Stimulated activated naive CD4-positive, alpha-beta T cell treated with Interleukin-2 at 50 U/mL for 16 hours (primary cell): ENCODE measurements around the gene KCNH1.
"Not testable (repeated sequence)": the region's sequence is repeated elsewhere in the genome, so short reads cannot be mapped to it uniquely, and the experiment has no call there.

Experiments used
- DNase-seq: peaks from one replicate; lab custom pipeline; 2025; lab: John Stamatoyannopoulos, UW

Gene KCNH1

DNA sequence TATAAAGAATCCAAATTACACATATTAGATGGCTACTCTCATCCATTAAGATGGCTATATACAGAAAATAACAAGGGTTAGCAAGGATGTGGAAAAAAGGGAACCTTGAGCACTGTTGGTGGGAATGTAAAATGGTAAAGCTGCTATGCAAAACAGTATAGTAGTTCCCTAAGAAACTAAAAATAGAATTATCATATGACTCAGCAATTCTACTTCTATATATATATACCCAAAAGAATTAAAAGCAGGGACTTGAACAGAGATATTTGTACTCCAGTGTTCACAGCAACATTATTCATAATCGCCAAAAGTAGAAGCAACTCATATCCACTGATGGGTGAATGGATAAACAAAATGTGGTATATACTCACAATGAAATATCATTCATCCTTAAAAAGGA lies 126.1 kb downstream of the KCNH1 start:
- no peak for DNase-seq

DNA sequence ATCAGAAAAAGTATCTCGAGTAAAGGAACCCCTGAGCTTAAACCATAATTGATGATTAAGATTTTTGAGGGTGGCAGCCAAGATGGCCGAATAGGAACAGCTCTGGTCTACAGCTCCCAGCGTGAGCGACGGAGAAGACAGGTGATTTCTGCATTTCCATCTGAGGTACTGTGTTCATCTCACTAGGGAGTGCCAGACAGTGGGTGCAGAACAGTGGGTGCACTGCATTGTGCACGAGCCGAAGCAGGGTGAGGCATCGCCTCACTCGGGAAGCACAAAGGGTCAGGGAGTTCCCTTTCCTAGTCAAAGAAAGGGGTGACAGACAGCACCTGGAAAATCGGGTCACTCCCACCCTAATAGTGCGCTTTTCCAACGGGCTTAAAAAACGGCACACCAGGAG lies 138.0 kb downstream of the KCNH1 start:
- DNase-seq = not testable (repeated sequence)

DNA sequence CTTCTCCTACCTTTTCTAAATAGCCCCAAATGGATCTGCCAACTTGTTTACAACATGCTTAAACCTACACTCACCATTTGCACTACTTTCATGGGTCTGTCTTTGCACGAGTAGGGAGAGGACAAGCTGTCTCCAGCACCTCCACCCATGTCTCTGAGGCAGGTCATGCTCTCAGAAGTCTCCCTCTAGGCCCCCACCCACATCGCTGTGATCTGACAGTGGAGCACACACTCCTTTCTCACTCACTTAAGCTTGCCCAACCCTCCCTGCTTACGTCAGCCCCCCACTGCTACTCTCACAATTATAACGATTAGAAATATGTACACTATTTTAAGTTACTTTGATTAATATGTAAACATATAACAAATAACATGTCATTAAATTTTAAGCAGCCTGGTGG lies 141.1 kb downstream of the KCNH1 start:
- no peak for DNase-seq

DNA sequence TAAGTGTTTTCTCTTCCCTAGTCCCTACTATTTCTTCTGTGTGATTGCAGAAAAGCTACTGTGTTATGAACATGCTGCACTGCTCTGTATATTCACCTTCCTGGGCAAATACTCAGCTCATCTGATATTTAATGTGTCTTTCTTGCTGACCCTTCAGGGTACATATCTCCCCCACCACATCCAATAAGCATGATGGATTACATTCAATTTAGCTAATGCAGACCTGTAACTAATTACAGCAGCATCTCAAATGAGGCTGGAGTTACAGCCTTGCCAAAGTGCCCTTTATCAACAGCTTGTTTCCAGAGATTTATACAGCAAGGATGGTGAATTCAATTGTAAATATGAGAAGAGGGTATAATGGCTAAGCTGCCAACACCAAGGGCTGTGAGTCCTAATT lies 144.0 kb downstream of the KCNH1 start:
- DNase-seq = no peak

DNA sequence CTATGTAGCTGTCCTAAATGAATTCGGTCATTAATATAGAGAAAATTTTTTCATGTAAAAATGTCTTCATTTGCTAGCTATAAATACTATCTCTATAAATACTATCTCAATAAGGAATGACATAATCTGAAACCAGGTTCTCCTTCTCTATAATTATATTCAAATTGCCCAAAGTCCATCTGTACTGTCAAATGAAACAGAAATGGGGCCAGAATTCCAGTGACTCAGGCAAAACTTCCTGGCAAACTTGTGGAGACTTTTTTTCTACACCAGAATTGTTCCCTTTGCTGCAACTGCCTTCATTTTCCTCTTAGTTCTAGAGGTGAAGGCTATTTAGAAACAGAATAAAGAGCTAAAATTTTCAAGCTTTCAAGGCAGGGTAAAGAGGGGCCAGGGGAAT lies 152.5 kb downstream of the KCNH1 start:
- DNase-seq = no peak

DNA sequence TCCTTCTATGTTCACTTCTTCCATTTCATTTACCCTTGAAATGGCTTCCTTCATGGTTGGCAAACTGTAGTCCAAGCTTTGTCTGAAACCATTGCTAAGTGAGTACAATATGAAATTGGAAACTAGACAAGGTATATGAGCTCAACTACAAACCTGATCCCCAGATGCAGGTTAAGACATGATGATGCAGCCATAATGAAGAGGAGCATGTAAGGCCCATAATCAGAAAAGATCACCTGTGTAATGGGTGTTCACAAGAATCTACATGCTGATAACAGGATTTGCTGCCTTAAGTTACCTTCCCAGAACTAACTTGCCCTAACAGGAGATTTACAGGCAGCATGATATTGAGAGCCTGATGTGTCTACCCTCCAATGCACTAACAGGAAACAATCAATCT lies 153.9 kb downstream of the KCNH1 start:
- no peak for DNase-seq

DNA sequence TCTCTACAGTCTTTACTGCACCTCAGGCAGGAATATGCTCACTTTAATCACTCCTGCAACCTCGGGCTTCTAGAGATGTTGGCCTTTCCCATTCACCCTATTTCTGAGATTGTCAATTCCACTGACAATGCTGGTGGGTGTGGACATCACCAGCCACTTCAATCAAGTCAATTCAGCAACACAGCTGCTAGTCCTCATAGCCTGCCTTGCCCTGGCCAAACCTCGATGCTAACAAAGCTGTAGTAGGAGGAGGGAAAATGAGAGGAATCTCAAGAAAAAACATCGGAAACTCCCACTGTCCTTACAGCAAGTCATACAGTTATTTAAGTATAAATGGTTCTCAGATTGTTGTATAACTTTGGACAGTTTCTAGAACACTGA lies 155.0 kb downstream of the KCNH1 start:
- DNase-seq = no peak

DNA sequence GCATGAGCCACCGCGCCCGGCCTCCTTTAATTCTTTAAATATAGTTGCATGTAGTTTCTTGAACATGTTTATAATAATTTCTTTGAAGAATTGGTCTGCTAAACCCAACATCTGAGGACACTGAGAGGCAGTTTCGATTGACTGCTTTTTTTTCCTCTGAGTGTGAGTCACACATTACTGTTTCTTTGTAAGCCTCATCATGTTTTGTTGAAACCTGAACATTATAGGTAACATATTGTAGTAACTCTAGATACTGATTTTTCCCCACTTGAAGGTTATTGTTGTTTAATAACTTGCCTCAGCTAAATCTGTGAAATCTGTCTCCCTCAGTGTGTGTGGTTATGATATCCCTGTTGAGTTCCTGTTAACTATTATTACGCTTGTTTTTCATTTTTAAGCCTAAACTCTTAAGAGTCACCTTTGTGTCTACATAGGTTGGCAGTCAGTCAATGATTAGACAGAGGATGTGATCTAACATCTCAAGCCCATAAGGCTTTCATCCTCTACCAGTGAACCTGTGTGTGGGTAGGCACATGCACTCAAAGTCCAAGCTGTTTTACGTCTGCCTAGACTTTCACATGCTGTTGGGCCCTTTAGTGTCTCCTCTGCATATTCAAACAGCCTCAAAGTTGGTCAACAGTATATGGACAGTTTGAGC lies 155.5 kb downstream of the KCNH1 start:
- DNase-seq = no peak

DNA sequence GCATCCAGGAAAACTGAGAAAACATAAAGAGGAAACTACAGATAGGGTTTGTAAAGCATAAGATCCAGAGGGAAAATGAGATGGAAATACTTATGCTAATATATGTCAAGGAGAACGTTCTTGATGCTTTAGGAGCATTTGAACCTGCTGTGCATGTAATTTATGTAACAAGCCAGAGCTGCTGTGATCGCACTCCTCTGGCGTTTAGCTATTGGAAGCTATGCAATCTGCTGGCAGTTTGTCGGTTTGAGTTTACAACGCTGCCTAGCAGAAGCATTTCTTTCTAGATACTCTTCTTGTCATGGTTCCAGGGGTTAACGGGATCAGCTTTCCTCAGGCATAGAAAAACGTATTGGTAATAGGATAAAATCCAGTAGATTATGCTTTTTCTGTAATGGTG lies 182.7 kb downstream of the KCNH1 start:
- no peak for DNase-seq

DNA sequence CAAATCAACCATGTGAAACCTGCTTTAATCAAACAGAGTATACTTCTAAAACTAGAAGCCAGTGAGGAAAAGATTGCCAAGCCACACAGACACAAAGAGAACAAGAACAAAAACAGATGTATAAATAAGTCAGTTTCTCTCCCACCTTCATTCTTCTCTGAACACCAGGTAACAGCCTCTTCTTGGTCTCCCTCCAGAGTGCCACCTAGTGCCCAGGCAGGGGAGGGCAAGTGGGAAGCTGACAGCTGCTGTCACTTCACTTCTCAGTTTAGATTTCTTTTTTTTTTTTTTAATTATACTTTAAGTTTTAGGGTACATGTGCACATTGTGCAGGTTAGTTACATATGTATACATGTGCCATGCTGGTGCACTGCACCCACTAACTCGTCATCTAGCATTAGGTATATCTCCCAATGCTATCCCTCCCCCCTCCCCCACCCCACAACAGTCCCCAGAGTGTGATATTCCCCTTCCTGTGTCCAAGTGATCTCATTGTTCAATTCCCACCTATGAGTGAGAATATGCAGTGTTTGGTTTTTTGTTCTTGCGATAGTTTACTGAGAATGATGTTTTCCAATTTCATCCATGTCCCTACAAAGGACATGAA lies 183.9 kb downstream of the KCNH1 start:
- peak; percentile 20 for DNase-seq

DNA sequence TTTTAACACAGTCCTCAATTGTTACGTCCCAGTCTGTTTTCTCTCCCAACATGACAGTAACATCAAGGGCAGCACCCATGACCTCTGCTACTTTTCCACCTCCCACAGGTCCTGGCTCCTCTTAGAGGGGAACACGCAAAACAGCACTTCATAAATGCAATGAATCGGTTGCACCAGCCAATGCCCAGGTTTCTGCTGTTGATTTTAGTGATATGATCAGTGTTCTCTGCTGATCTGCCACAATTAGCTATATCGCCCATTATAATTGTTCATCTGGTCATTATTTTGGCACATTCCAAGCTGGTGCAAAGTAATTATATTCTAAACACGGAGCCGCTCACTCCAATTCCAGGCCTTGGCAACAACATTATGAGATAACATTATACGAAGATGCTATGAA lies 184.5 kb downstream of the KCNH1 start:
- DNase-seq = no peak

DNA sequence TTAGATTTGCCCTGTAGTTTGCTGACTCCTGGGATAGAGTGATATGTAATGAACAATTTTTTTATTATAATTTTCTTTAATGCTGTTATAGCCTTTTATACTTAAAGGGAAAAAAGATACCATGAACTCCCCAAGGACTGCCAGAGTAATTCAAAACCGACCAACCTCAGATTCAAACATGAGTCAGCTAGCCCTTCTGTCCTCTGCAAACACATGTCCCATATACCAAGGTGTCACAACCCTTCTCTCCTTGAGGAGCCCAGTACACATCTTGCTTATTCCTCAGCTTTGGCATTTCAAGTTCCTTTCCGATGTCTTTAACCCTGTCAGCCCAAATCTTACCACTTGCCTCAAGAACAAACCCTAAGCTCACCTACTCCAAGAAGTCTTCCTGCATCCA lies 184.9 kb downstream of the KCNH1 start:
- DNase-seq = no peak

DNA sequence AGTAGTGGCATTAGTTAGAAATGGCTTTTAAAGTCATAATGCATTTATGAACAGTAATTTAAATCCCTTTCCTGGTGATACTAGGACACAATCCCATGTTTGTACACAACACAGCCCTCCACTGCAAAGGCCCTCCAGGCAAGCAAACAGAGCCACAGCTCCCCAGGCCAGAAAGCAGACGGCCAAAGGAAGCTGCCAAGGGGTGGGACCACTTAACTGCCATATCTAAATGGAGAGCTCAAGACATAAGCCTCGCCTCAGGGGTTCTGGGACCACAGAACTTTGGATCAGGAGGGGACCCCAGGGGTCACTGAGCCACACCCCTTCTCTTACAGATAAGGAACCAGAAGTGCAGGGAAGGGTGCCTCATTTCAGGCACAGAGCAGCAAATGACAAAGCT lies 189.7 kb downstream of the KCNH1 start:
- DNase-seq = no peak

DNA sequence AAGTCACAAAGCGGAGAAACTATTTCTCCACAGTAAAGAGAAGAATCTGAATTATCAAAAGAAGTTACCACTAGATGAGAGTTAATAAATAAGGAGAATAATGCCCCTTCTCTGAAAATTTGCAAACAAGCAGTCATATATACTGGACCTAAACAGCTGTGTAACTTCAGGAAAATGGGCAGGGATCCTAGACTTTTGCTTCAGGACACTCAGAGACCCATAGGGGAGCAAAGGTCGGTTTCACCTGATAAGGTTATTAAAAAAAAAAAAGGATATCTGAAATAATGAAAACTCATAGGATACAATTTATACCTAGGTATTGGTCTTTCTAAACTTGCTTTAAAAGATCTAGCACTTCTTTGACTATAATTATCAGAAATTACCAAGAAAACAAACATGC lies 191.4 kb downstream of the KCNH1 start:
- DNase-seq = no peak

DNA sequence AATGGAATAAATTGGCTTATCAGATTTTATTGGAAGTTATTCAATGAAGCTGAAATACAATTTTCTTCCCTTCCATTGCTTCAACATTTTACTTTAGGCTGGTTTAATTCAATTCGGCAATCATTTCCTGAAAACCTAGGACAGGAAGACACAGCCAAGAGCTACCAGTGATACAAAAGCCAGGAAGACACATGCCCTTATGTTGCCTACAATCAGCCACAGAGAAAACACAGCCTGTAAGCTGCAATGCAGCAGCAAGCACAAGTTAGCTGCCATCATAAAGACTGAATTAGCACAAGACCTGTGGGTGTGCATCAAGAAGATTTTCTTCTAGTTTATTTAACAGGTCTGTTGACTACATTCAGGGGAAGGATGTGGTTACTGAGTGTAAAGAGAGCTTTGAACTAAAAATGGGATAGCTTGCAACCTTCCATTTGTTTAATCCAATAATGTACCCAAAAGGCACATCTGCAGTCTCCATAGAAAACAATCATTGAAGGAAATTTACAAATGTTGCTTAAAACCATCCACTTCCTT lies 193.8 kb downstream of the KCNH1 start:
- DNase-seq = no peak

DNA sequence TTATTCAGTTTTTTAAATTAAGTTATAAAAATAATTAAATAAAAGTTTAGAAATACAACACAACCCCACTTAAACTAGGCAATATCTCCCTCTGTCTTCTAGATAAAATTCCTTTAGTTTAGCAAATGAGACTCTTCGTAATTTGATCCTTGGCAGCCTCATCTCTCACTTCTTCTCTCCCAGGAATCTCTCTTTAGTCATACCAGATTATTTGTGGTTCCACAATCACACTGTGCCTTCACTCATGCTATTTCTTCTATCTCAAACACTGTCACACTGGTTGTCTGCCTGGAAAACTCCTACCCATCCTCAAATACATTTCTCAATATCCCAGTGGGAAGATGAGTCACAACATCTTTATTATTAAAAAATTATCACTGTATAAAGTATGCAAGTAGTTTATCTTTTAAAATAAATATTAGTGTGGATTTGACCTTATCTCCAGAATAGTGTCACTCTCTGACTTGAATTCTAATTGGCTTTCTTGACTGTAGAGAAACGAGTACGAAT lies 195.5 kb downstream of the KCNH1 start:
- DNase-seq = no peak

DNA sequence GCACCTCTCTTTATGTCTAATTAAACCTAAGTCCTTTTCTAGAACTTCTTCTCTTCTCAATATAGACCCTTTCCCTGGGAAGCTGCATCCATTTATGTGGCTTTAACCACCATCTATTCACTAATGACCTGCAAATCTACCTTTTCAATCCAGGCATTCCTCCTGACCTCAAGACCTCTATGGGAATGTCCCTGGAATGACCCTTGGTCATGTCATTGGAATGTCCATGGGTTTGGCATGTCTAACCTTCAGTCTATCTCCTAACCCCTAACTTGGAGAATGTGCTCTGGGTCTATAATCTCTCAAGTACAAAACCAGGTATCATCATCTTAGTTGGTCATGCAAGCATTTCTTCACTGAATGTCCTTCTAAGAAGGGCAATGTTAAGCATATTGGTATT lies 196.1 kb downstream of the KCNH1 start:
- no peak for DNase-seq

DNA sequence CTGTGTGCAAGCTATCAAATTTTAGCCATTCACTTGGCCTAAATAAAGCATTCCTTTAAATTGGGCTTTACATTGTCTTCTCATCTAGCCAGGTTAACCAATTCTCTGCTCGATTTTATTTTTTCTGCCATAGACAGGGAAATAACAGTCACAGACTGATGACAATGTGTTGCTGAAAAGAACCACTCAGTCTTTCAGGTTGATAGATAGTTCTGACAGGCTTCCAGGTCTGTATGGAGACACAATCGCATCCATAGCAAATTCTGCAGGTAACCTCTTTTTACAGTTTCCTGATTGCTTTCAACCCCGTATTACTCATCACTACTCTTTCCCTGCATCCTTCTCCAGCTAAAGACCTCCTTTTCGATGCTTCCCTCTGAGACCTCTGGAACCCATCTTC lies 198.0 kb downstream of the KCNH1 start:
- DNase-seq = no peak

DNA sequence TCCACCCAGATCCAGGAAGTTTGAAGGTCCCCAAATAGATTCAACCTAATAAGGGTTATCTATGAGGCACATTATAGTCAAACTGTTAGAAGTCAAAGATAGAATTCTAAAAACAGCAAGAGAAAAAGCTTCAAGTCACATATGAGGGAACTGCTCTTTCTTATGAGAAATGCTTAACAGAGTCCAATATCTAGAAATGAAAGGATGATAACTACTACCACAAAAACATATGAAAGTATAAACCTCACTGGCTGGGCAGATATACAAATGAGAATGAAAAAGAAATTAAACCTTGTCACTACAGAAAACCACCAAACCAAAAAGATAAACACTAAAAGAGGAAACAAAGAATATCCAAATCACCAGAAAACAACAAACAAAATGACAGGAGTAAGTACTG lies 201.8 kb downstream of the KCNH1 start:
- no peak for DNase-seq

DNA sequence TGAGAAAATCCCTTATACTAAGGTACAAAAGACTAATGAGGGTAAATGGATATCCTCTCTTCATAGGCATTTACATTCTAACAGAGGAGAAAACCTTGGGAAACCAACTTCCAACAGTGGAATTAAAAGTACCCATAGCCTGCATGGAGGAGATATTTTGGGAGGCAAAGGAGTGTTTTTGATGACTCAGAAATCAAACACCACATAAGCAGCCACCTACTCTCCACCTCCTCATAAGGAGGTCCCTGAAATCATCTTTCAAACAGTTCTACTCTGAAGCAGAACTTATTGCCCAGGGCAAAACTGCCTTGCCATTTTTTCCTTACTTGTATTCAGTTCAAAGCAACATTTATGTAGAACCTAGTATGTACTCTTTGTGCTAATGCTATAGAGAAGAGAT lies 211.3 kb downstream of the KCNH1 start:
- no peak for DNase-seq

DNA sequence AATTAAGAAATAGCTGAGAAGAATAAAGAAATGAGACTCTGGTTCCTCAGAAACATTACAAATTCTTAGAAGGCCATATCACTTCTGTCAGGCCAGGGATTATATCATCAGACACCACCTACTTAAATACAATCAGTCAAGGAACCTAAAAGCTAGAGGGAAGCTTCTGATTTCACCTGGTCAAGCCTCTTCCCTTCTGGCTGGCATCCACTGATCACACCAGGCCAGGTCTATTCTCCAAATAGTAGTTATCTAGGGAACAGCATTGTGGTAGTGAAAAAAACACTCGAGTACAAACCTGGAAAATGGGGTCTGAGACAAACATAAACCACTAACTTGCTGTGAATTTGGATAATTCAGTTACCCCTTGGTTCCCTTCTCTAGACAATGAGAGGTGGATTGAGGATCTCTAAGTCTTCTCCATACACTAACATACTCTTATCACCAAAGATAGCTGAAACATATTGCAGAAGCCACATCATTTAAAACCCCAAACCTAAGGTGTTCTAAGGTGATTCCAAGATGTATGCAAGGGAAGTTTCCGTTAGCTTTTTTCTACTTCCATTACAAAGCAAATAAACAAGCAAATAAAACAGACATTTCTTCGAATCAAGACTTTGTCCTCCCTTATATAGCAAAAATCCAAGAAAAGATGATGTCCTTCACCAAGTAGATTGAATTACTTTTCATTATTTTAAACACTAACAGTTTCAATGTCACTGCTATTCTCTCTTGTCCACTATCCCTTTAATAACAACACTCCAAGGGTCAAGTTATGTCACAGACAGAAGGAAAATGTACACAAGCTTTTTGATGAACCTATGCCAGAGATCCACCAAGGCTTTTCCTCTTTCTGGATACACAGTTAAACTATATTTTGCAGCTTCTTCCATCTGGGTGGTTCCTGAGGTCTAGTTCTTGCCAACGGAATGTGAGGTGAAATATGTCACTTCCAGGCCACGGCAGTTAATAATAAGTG lies 212.9 kb downstream of the KCNH1 start:
- DNase-seq = no peak

DNA sequence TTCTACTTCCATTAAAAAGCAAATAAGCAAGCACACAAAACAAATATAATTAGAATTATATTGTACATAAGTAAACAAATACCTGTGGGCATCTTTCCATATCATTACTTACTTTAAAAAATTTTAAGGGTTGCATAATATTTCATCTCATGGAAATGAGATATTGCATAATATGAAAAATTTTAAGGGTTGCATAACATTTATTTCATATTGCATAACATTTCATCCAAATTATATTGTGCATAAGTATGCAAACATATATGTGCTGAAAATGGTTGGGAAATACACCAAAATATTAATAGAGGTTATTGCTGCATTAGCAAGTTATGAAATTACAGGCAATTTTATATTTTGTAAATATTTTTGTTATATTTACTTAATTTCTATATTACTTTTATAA lies 213.7 kb downstream of the KCNH1 start:
- no peak for DNase-seq

DNA sequence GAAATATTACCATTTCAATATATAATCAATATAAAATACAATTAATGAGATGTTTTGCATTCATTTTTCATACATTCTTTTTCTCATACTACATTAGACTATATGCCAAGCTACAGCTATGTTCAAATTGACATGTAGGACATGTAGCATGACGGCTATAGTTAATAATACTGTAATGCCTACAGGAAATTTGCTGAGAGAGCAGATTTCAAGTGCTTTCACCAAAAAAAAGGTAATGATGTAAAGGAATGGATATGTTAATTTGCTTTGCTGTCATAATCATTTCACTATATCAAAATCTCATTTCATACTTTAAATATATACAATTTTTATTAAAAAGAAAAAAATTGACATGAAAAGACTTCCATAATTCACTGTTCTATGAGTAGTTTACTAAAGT lies 215.1 kb downstream of the KCNH1 start:
- DNase-seq = no peak
